Mesenchymal stem cell (in vitro differentiated cells and primary cell): Measurements from ENCODE around the gene ERVH48-1.
"Not testable (repeated sequence)": the region's sequence is repeated elsewhere in the genome, so short reads cannot be mapped to it uniquely, and the experiment has no call there.

Experiments used
- DNase-seq: peaks from one replicate; pipeline ENCODE4 v3.0.0-alpha.2; 2013
- H2AFZ ChIP-seq: one replicate; pipeline ENCODE4 v1.6.1; 2013; ENCODE audit warnings: low read depth, mild to moderate bottlenecking, control low read depth, inconsistent platforms, low read length, moderate library complexity
- H2AK5ac ChIP-seq: 2 replicates; pipeline ENCODE4 v1.6.1; 2013; ENCODE audit warnings: low read length, moderate library complexity, mild to moderate bottlenecking, inconsistent platforms; ENCODE audit not compliant: severe bottlenecking
- H2BK120ac ChIP-seq: one replicate; pipeline ENCODE4 v1.6.1; 2013; ENCODE audit warnings: low read depth, mild to moderate bottlenecking, inconsistent platforms, low read length, moderate library complexity
- H2BK12ac ChIP-seq, 2 experiments: one replicate each; pipeline ENCODE4 v1.6.1; 2013; ENCODE audit warnings: inconsistent platforms in 2 of 2, low read length in 2 of 2, mild to moderate bottlenecking in 2 of 2, moderate library complexity in 2 of 2, control low read depth in 1 of 2
- H2BK15ac ChIP-seq: one replicate; pipeline ENCODE4 v1.6.1; 2013; ENCODE audit warnings: mild to moderate bottlenecking, low read depth, inconsistent platforms; ENCODE audit not compliant: poor library complexity, severe bottlenecking
- H2BK5ac ChIP-seq: 2 replicates; pipeline ENCODE4 v1.6.1; 2013; ENCODE audit warnings: low read depth, mild to moderate bottlenecking, low read length, control low read depth, inconsistent platforms; ENCODE audit not compliant: poor library complexity, severe bottlenecking
- H3K14ac ChIP-seq, 2 experiments: one replicate each; pipeline ENCODE4 v1.6.1; 2013; ENCODE audit warnings: inconsistent platforms in 2 of 2, low read length in 2 of 2, control low read depth in 1 of 2, mild to moderate bottlenecking in 1 of 2, moderate library complexity in 1 of 2
- H3K18ac ChIP-seq, 2 experiments: one replicate each; pipeline ENCODE4 v1.6.1; 2013; ENCODE audit warnings: inconsistent platforms in 2 of 2, low read length in 2 of 2, control low read depth in 1 of 2, low read depth in 1 of 2, mild to moderate bottlenecking in 1 of 2
- H3K23ac ChIP-seq, 2 experiments: one replicate each; pipeline ENCODE4 v1.6.1; 2013; ENCODE audit warnings: inconsistent platforms in 2 of 2, low read length in 2 of 2, mild to moderate bottlenecking in 2 of 2, moderate library complexity in 2 of 2, control low read depth in 1 of 2
- H3K27ac ChIP-seq: 2 replicates; pipeline ENCODE4 v1.5.1; 2013; ENCODE audit warnings: mild to moderate bottlenecking, moderate library complexity, low read length, control low read depth, inconsistent platforms; ENCODE audit not compliant: poor library complexity, severe bottlenecking
- H3K27me3 ChIP-seq, 2 experiments: 2 replicates each; pipeline versions ENCODE4 v1.6.1 to v1.7.0; 2013; ENCODE audit warnings: low read length in 2 of 2, mild to moderate bottlenecking in 2 of 2, moderate library complexity in 2 of 2, control low read depth in 1 of 2, inconsistent platforms in 1 of 2; ENCODE audit not compliant: control insufficient read depth in 1 of 2, insufficient read depth in 1 of 2
- H3K36me3 ChIP-seq, 2 experiments: 2 replicates each; pipeline versions ENCODE4 v1.6.1 to v1.7.0; 2013; ENCODE audit warnings: low read length in 2 of 2, control low read depth in 1 of 2, inconsistent platforms in 1 of 2, low read depth in 1 of 2, mild to moderate bottlenecking in 1 of 2; ENCODE audit not compliant: insufficient read depth in 2 of 2, control insufficient read depth in 1 of 2
- H3K4ac ChIP-seq, 2 experiments: one replicate each; pipeline ENCODE4 v1.6.1; 2013; ENCODE audit warnings: inconsistent platforms in 2 of 2, low read length in 2 of 2, mild to moderate bottlenecking in 2 of 2, moderate library complexity in 2 of 2, control low read depth in 1 of 2, low read depth in 1 of 2
- H3K4me1 ChIP-seq: 2 replicates; pipeline ENCODE4 v1.6.1; 2013; ENCODE audit warnings: low read depth, low read length, control low read depth; ENCODE audit not compliant: control insufficient read depth, insufficient read depth
- H3K4me2 ChIP-seq: 2 replicates; pipeline ENCODE4 v1.6.1; 2013; ENCODE audit warnings: low read length, mild to moderate bottlenecking, inconsistent platforms; ENCODE audit not compliant: poor library complexity, severe bottlenecking
- H3K4me3 ChIP-seq, 2 experiments: 2 replicates each; pipeline versions ENCODE4 v1.5.1 to v1.7.0; 2013; ENCODE audit warnings: low read length in 2 of 2, mild to moderate bottlenecking in 2 of 2, control low read depth in 1 of 2, low read depth in 1 of 2; ENCODE audit not compliant: insufficient read depth in 1 of 2
- H3K79me1 ChIP-seq: replicated peaks from 2 replicates; pipeline ENCODE4 v1.6.1; 2013; ENCODE audit warnings: mild to moderate bottlenecking, control low read depth, low read length, inconsistent platforms; ENCODE audit not compliant: poor library complexity, severe bottlenecking
- H3K9ac ChIP-seq: 2 replicates; pipeline ENCODE4 v1.7.0; 2013; ENCODE audit warnings: mild to moderate bottlenecking, low read length, moderate library complexity
- H3K9me3 ChIP-seq: 2 replicates; pipeline ENCODE4 v1.7.0; 2013; ENCODE audit warnings: mild to moderate bottlenecking, low read length; ENCODE audit not compliant: control insufficient read depth
- H4K8ac ChIP-seq: one replicate; pipeline ENCODE4 v1.6.1; 2013; ENCODE audit warnings: inconsistent platforms, mild to moderate bottlenecking, low read length, moderate library complexity
- H4K91ac ChIP-seq: one replicate; pipeline ENCODE4 v1.6.1; 2013; ENCODE audit warnings: mild to moderate bottlenecking, low read length, inconsistent platforms
- WGBS: methylation state at CpG from one replicate; pipeline ENCODE4 v1.1.7; 2013; ENCODE audit warnings: mixed read lengths; 5-methylcytosine and 5-hydroxymethylcytosine counted together

The ERVH48-1 gene

GRCh38 chr21:42911920-42912319, 13.5 kb downstream of the ERVH48-1 start:
- not testable (repeated sequence) for H2BK120ac ChIP-seq, H3K23ac ChIP-seq, DNase-seq, H2AFZ ChIP-seq, H3K27ac ChIP-seq, H3K9me3 ChIP-seq, H3K18ac ChIP-seq, H2BK5ac ChIP-seq, H3K4ac ChIP-seq, H3K9ac ChIP-seq, H4K8ac ChIP-seq, H3K14ac ChIP-seq, H3K27me3 ChIP-seq, H2BK12ac ChIP-seq, H4K91ac ChIP-seq, H3K4me3 ChIP-seq, H2BK15ac ChIP-seq, H3K4me1 ChIP-seq, H2AK5ac ChIP-seq, H3K4me2 ChIP-seq
- WGBS: 98% methylated on average over 6 of the region's 6 CpGs
- peaks cover 16% of the 10 kb centered on the region for H3K79me1 ChIP-seq
- H3K36me3 ChIP-seq: peaks cover 47 to 52% of the 10 kb centered on the region in 2 experiments

GRCh38 chr21:42908484-42908883, 16.9 kb downstream of the ERVH48-1 start:
- not testable (repeated sequence) for H3K23ac ChIP-seq, H2AK5ac ChIP-seq, H2AFZ ChIP-seq, H3K4me3 ChIP-seq, H2BK12ac ChIP-seq, H3K27ac ChIP-seq, H3K4me1 ChIP-seq, H3K27me3 ChIP-seq, H4K8ac ChIP-seq, H2BK5ac ChIP-seq, H2BK120ac ChIP-seq, H3K4me2 ChIP-seq, H4K91ac ChIP-seq, H3K18ac ChIP-seq, H3K9ac ChIP-seq, H2BK15ac ChIP-seq, H3K14ac ChIP-seq, DNase-seq, H3K4ac ChIP-seq, H3K9me3 ChIP-seq
- WGBS: 98% methylated on average over 9 of the region's 9 CpGs
- Histone ChIP-seq H3K79me1 (peaks cover 28% of the 10 kb centered on the region), H3K36me3 (peaks cover 73 to 77% of the 10 kb centered on the region in 2 experiments)

GRCh38 chr21:42906233-42906632, 19.2 kb downstream of the ERVH48-1 start:
- no peaks in the 10 kb centered on the region for H3K4me1 ChIP-seq
- H2BK120ac ChIP-seq: no peak overlapping the region
- H3K27me3 ChIP-seq: no peaks in the 10 kb centered on the region
- H4K8ac ChIP-seq: no peak overlapping the region
- H3K4me3 ChIP-seq: no peak overlapping the region
- DNase-seq: no peak
- H3K4ac ChIP-seq: no peak overlapping the region
- no peaks in the 10 kb centered on the region for H3K9me3 ChIP-seq
- no peak overlapping the region for H3K23ac ChIP-seq
- H3K4me2 ChIP-seq: no peak overlapping the region
- WGBS: 97% methylated on average over 16 of the region's 16 CpGs
- no peak overlapping the region for H2BK12ac ChIP-seq
- no peak overlapping the region for H3K27ac ChIP-seq
- H2AFZ ChIP-seq: no peak overlapping the region
- peaks cover 34% of the 10 kb centered on the region for H3K79me1 ChIP-seq
- no peak overlapping the region for H2BK5ac ChIP-seq
- peaks cover 70 to 83% of the 10 kb centered on the region in 2 experiments for H3K36me3 ChIP-seq
- no peak overlapping the region for H3K18ac ChIP-seq
- no peak overlapping the region for H2BK15ac ChIP-seq
- H2AK5ac ChIP-seq: no peak overlapping the region
- H3K14ac ChIP-seq: no peak overlapping the region
- H4K91ac ChIP-seq: no peak overlapping the region
- no peak overlapping the region for H3K9ac ChIP-seq

GRCh38 chr21:42905195-42905594, 20.2 kb downstream of the ERVH48-1 start:
- no peak overlapping the region for H2BK12ac ChIP-seq

More at GRCh38 chr21:42905195-42905594, 20.2 kb downstream of the ERVH48-1 start:
- H3K79me1 ChIP-seq: peaks cover 36% of the 10 kb centered on the region
- no peak overlapping the region for H3K9ac ChIP-seq
- no peak for DNase-seq
- no peak overlapping the region for H4K8ac ChIP-seq
- no peak overlapping the region for H3K14ac ChIP-seq
- no peak overlapping the region for H2BK5ac ChIP-seq
- H3K23ac ChIP-seq: no peak overlapping the region
- H3K27me3 ChIP-seq: no peaks in the 10 kb centered on the region
- no peak overlapping the region for H3K18ac ChIP-seq
- H2AK5ac ChIP-seq: no peak overlapping the region
- no peak overlapping the region for H3K4me2 ChIP-seq
- H2BK15ac ChIP-seq: no peak overlapping the region
- H3K9me3 ChIP-seq: no peaks in the 10 kb centered on the region
- H3K4ac ChIP-seq: no peak overlapping the region
- H3K4me1 ChIP-seq: peaks cover 2% of the 10 kb centered on the region
- no peak overlapping the region for H2BK120ac ChIP-seq
- H2AFZ ChIP-seq: no peak overlapping the region
- 97% methylated on average over 8 of the region's 8 CpGs for WGBS
- no peak overlapping the region for H4K91ac ChIP-seq
- H3K27ac ChIP-seq: no peak overlapping the region
- peaks cover 70 to 81% of the 10 kb centered on the region in 2 experiments for H3K36me3 ChIP-seq
- H3K4me3 ChIP-seq: no peak overlapping the region
